OCI-LY1 (cell line): Measurements from ENCODE around the gene ADARB2.

ENCODE experiments used
- H2AFZ ChIP-seq: fragments of 200-600 bp; sonication (generic), shearing (Covaris generic); 2 replicates; pipeline ENCODE4 v1.6.0; 2014; ENCODE audit warnings: antibody characterized with exemption, mild to moderate bottlenecking, low read length
- H3F3A ChIP-seq: fragments of 200-600 bp; sonication (generic), shearing (Covaris generic); 2 replicates; pipeline ENCODE4 v1.6.0; 2014; ENCODE audit warnings: mild to moderate bottlenecking, antibody characterized with exemption, low read length, moderate library complexity; ENCODE audit not compliant: insufficient read depth
- H3K27ac ChIP-seq: fragments of 200-600 bp; sonication (generic); 2 replicates; pipeline ENCODE4 v1.5.1; 2014; ENCODE audit warnings: low read length, mixed run types, mild to moderate bottlenecking, low read depth; ENCODE audit not compliant: poor library complexity, severe bottlenecking
- H3K27me3 ChIP-seq: fragments of 200-600 bp; sonication (generic); 2 replicates; pipeline ENCODE4 v1.6.0; 2014; ENCODE audit warnings: antibody characterized with exemption, mild to moderate bottlenecking, low read length, moderate library complexity; ENCODE audit not compliant: insufficient read depth
- H3K36me3 ChIP-seq: fragments of 200-600 bp; sonication (generic); 2 replicates; pipeline ENCODE4 v1.6.1; 2014; ENCODE audit warnings: mild to moderate bottlenecking, antibody characterized with exemption, low read length, moderate library complexity, mixed read lengths; ENCODE audit not compliant: insufficient read depth
- H3K4me1 ChIP-seq: fragments of 200-600 bp; sonication (generic); 2 replicates; pipeline ENCODE4 v1.5.1; 2014; ENCODE audit warnings: mild to moderate bottlenecking, low read length, moderate library complexity; ENCODE audit not compliant: insufficient read depth, severe bottlenecking
- H3K4me2 ChIP-seq: fragments of 200-600 bp; sonication (generic), shearing (Covaris generic); 2 replicates; pipeline ENCODE4 v1.6.1; 2014; ENCODE audit warnings: low read length
- H3K4me3 ChIP-seq: fragments of 200-600 bp; sonication (generic); 2 replicates; pipeline ENCODE4 v1.5.1; 2014; ENCODE audit warnings: low read length, low read depth, mild to moderate bottlenecking, mixed read lengths; ENCODE audit not compliant: poor library complexity, severe bottlenecking
- H3K79me2 ChIP-seq: fragments of 200-600 bp; shearing (Covaris generic); 2 replicates; pipeline ENCODE4 v1.6.1; 2016; ENCODE audit warnings: mixed run types, low read length, mixed read lengths; ENCODE audit not compliant: insufficient read depth
- H3K9ac ChIP-seq: fragments of 200-600 bp; sonication (generic), shearing (Covaris generic); 2 replicates; pipeline ENCODE4 v1.6.1; 2014; ENCODE audit warnings: mild to moderate bottlenecking, low read length, mixed read lengths
- H3K9me2 ChIP-seq: fragments of 200-600 bp; sonication (generic), shearing (Covaris generic); 2 replicates; pipeline ENCODE4 v1.6.1; 2014; ENCODE audit warnings: low read depth, mild to moderate bottlenecking, low read length, mixed read lengths
- H3K9me3 ChIP-seq: fragments of 200-600 bp; shearing (Covaris generic); 2 replicates; pipeline ENCODE4 v1.6.1; 2014; ENCODE audit warnings: low read length, mixed read lengths
- H4K20me1 ChIP-seq: fragments of 200-600 bp; sonication (generic), shearing (Covaris generic); 2 replicates; pipeline ENCODE4 v1.6.0; 2016; ENCODE audit warnings: mild to moderate bottlenecking, low read length; ENCODE audit not compliant: insufficient read depth
- CTCF ChIP-seq: fragments of 200-600 bp; sonication (generic), shearing (Covaris generic); IDR thresholded peaks from 2 replicates; pipeline ENCODE4 v1.5.1; 2017; ENCODE audit warnings: mild to moderate bottlenecking, antibody characterized with exemption, low read length, moderate library complexity, mixed read lengths
- EZH2 ChIP-seq: fragments of 200-600 bp; sonication (generic), shearing (Covaris generic); IDR thresholded peaks from 2 replicates; pipeline ENCODE4 v1.8.0; 2017; ENCODE audit warnings: borderline replicate concordance, mixed run types, mild to moderate bottlenecking, antibody characterized with exemption, low read length, moderate library complexity, mixed read lengths

Gene ADARB2

GRCh38 chr10:1579671-1580070 is 157.7 kb downstream of the ADARB2 start:
- no peak overlapping the region for H2AFZ ChIP-seq
- TF ChIP-seq EZH2 (no peak), CTCF (no peak)
- peak overlapping the region; percentile 23; the same call in 1 of the 2 replicates for H3K9ac ChIP-seq
- peaks cover 77% of the 10 kb centered on the region for H3K4me1 ChIP-seq
- H3K4me2 ChIP-seq = peak overlapping the region; percentile 30; the same call in 1 of the 2 replicates
- no peaks in the 10 kb centered on the region for H3K9me3 ChIP-seq
- H3K27ac ChIP-seq = peak overlapping the region; percentile 97
- no peaks in the 10 kb centered on the region for H3K79me2 ChIP-seq
- H4K20me1 ChIP-seq = no peaks in the 10 kb centered on the region
- no peaks in the 10 kb centered on the region for H3K9me2 ChIP-seq
- no peak overlapping the region for H3K4me3 ChIP-seq
- 0 out of 2 replicates have a peak, but pooled peaks cover 7% of the 10 kb centered on the region for H3F3A ChIP-seq
- no peaks in the 10 kb centered on the region; the same call in 1 of the 2 replicates for H3K36me3 ChIP-seq
- H3K27me3 ChIP-seq = no peaks in the 10 kb centered on the region

GRCh38 chr10:1579141-1579491 is 158.2 kb downstream of the ADARB2 start:
- Histone ChIP-seq H3K27ac (peak overlapping the region; percentile 97), H3K36me3 (no peaks in the 10 kb centered on the region), H3K4me2 (peak overlapping the region; percentile 30; the same call in 1 of the 2 replicates), H3K9ac (peak overlapping the region; percentile 23; the same call in 1 of the 2 replicates), H3K4me3 (no peak overlapping the region), H3F3A (0 out of 2 replicates have a peak, but pooled peaks cover 7% of the 10 kb centered on the region), H2AFZ (no peak overlapping the region), H3K79me2 (no peaks in the 10 kb centered on the region), H3K27me3 (no peaks in the 10 kb centered on the region), H3K9me3 (no peaks in the 10 kb centered on the region), H4K20me1 (no peaks in the 10 kb centered on the region), H3K4me1 (peaks cover 82% of the 10 kb centered on the region), H3K9me2 (no peaks in the 10 kb centered on the region)
- TF ChIP-seq EZH2 (no peak), CTCF (no peak)

GRCh38 chr10:1578392-1579140 is 158.8 kb downstream of the ADARB2 start:
- H2AFZ ChIP-seq = no peak overlapping the region
- H3K4me1 ChIP-seq = peaks cover 88% of the 10 kb centered on the region
- H3K9ac ChIP-seq = peak overlapping the region; percentile 2; the same call in 1 of the 2 replicates
- no peaks in the 10 kb centered on the region for H3K36me3 ChIP-seq
- peak overlapping the region; percentile 97 for H3K27ac ChIP-seq
- no peaks in the 10 kb centered on the region for H4K20me1 ChIP-seq
- H3K4me3 ChIP-seq = no peak overlapping the region
- 0 out of 2 replicates have a peak, but pooled peaks cover 7% of the 10 kb centered on the region for H3F3A ChIP-seq
- H3K9me2 ChIP-seq = no peaks in the 10 kb centered on the region
- no peaks in the 10 kb centered on the region for H3K27me3 ChIP-seq
- peak overlapping the region; percentile 30; the same call in 1 of the 2 replicates for H3K4me2 ChIP-seq
- TF ChIP-seq CTCF = no peak
- TF ChIP-seq EZH2 = no peak
- no peaks in the 10 kb centered on the region for H3K9me3 ChIP-seq
- H3K79me2 ChIP-seq = no peaks in the 10 kb centered on the region
